Calu3 (cell line): ENCODE results near the gene NXN. TPM values are rescaled to one million over a fixed set of nuclear protein-coding genes. Genes with fewer than 3 reads are reported as not detected.

Experiments used
- BruUV-seq: library from RNA; stranded (reverse); fragments of 400-500 nt; replicated peaks from 2 replicates; lab custom pipeline; 2021; lab: Mats Ljungman, UMichigan
- CTCF ChIA-PET: fragments of 300-600 bp; sonication (Branson Sonifier 250); formaldehyde crosslinking; loops from one replicate; lab custom pipeline; 2022; ENCODE audit warnings: antibody characterized with exemption; lab: Charles Lee
- DNase-seq: peaks from one replicate; pipeline ENCODE4 v3.0.0; 2022
- H3K27ac Mint-ChIP-seq: one replicate; pipeline ENCODE4 v1.8.0; 2022; ENCODE audit warnings: mixed read lengths; ENCODE audit not compliant: unreplicated experiment
- H3K27me3 Mint-ChIP-seq: one replicate; pipeline ENCODE4 v1.8.0; 2022; ENCODE audit warnings: mixed read lengths; ENCODE audit not compliant: unreplicated experiment
- H3K36me3 Mint-ChIP-seq: one replicate; pipeline ENCODE4 v1.8.0; 2022; ENCODE audit warnings: mild to moderate bottlenecking, moderate library complexity, mixed read lengths; ENCODE audit not compliant: insufficient read depth, unreplicated experiment
- H3K4me1 Mint-ChIP-seq: one replicate; pipeline ENCODE4 v1.8.0; 2022; ENCODE audit warnings: mild to moderate bottlenecking, low read depth, mixed read lengths; ENCODE audit not compliant: unreplicated experiment
- H3K4me3 Mint-ChIP-seq: one replicate; pipeline ENCODE4 v1.8.0; 2022; ENCODE audit warnings: mild to moderate bottlenecking, low read depth, moderate library complexity, mixed read lengths; ENCODE audit not compliant: unreplicated experiment
- H3K9me3 Mint-ChIP-seq: one replicate; pipeline ENCODE4 v1.8.0; 2022; ENCODE audit warnings: low read depth, mixed read lengths; ENCODE audit not compliant: unreplicated experiment
- intact Hi-C: fragments of 100-400 bp; cut with micrococcal nuclease; formaldehyde crosslinking; loops from one replicate; pipeline ENCODE4 v1.10.0; 2022; ENCODE audit not compliant: unreplicated experiment
- total RNA-seq: library from RNA; stranded (reverse); gene quantifications from 2 replicates; pipeline ENCODE4 v1.2.3, GENCODE V29; 2022
- TF ChIP-seq, protein P1 (sequence below): fragments of 200-600 bp; IDR thresholded peaks from one replicate; pipeline ENCODE4 v1.8.0; 2022; ENCODE audit warnings: antibody characterized with exemption; ENCODE audit not compliant: unreplicated experiment

The NXN gene
- total RNA-seq, 1 experiment from 2014 or later, result 1.8 TPM

DNA sequence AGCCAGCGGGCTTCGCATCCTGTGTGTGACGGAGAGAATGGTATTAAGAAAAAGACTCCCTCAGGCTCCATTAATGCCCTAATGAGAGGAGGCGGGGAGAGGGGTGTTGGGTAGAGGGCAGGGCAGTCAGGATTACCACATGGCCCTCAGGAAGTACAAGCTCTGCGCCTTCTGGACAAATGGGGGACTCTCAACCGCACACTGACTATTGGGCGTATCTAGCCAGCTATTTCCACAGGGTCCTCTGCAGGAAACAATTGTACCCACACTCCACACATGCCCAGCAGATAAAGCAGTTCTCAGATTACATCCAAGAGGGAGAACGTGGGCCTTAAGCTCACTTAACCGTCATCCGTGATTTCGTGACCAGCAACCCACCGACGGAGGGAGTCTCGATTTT is 14.7 kb downstream of the NXN start:
- CTCF ChIA-PET, result no interaction called here
- H3K4me1 Mint-ChIP-seq, result no peaks in the 10 kb centered on the region
- no peak for DNase-seq
- TF ChIP-seq, protein P1, sequence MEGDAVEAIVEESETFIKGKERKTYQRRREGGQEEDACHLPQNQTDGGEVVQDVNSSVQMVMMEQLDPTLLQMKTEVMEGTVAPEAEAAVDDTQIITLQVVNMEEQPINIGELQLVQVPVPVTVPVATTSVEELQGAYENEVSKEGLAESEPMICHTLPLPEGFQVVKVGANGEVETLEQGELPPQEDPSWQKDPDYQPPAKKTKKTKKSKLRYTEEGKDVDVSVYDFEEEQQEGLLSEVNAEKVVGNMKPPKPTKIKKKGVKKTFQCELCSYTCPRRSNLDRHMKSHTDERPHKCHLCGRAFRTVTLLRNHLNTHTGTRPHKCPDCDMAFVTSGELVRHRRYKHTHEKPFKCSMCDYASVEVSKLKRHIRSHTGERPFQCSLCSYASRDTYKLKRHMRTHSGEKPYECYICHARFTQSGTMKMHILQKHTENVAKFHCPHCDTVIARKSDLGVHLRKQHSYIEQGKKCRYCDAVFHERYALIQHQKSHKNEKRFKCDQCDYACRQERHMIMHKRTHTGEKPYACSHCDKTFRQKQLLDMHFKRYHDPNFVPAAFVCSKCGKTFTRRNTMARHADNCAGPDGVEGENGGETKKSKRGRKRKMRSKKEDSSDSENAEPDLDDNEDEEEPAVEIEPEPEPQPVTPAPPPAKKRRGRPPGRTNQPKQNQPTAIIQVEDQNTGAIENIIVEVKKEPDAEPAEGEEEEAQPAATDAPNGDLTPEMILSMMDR, result no peak
- H3K27me3 Mint-ChIP-seq, result no peaks in the 10 kb centered on the region
- no peaks in the 10 kb centered on the region for H3K36me3 Mint-ChIP-seq
- no TSS peak for BruUV-seq
- H3K9me3 Mint-ChIP-seq, result no peaks in the 10 kb centered on the region
- H3K4me3 Mint-ChIP-seq, result no peak overlapping the region
- no peak overlapping the region for H3K27ac Mint-ChIP-seq
- intact Hi-C loops, result no loop called here

DNA sequence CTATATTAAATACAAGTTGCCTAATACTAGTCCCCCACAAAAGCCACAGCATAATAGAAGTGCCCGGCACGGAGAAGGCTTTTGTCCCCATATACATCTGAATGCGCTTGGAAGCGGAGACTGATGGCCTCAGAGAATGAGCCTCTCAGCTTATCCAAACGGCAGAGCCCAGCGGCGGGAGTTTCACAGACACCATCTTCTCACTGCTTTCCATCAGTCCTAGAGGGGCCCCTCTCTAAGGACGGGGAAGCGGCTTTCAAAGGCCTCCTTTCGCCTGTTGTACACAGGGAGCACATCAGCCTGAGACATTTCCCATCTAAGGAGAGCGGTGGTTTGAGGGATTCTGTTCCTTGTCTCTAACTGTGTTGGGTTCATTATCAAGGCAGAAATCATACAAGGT is 16.9 kb downstream of the NXN start:
- Mint-ChIP-seq H3K27me3 (no peaks in the 10 kb centered on the region), H3K9me3 (no peaks in the 10 kb centered on the region), H3K4me3 (no peak overlapping the region), H3K4me1 (no peaks in the 10 kb centered on the region), H3K36me3 (no peaks in the 10 kb centered on the region), H3K27ac (no peak overlapping the region)
- intact Hi-C loops, result no loop called here
- CTCF ChIA-PET, result interaction anchor here (0.7 kb wide), 1 partner anchor 27 kb away, joined by 4 read pairs; no protein-coding TSS in a partner anchor
- DNase-seq, result no peak
- no TSS peak for BruUV-seq
- TF ChIP-seq, protein P1, result no peak

DNA sequence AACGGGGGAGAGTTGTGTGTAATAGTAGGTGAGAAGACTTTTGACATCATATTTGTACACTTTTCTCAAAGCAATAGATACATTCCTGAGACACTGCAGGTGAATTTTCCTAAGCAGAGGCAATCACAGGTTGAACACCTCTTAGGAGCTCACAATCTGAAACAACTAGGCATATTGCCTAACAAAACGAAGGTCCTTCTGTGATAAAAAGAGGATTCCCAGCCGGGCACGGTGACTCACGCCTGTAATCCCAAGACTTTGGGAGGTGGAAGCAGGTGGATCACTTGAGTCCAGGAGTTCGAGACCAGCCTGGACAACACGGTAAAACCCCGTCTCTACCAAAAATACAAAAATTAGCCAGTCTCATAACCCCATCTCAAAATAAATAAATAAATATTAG is 17.4 kb downstream of the NXN start:
- Mint-ChIP-seq H3K27me3 (no peaks in the 10 kb centered on the region), H3K4me3 (no peak overlapping the region), H3K4me1 (no peaks in the 10 kb centered on the region), H3K9me3 (no peaks in the 10 kb centered on the region), H3K27ac (no peak overlapping the region), H3K36me3 (no peaks in the 10 kb centered on the region)
- no TSS peak for BruUV-seq
- DNase-seq, result no peak
- TF ChIP-seq, protein P1, result no peak
- intact Hi-C loops, result no loop called here
- CTCF ChIA-PET, result no interaction called here

DNA sequence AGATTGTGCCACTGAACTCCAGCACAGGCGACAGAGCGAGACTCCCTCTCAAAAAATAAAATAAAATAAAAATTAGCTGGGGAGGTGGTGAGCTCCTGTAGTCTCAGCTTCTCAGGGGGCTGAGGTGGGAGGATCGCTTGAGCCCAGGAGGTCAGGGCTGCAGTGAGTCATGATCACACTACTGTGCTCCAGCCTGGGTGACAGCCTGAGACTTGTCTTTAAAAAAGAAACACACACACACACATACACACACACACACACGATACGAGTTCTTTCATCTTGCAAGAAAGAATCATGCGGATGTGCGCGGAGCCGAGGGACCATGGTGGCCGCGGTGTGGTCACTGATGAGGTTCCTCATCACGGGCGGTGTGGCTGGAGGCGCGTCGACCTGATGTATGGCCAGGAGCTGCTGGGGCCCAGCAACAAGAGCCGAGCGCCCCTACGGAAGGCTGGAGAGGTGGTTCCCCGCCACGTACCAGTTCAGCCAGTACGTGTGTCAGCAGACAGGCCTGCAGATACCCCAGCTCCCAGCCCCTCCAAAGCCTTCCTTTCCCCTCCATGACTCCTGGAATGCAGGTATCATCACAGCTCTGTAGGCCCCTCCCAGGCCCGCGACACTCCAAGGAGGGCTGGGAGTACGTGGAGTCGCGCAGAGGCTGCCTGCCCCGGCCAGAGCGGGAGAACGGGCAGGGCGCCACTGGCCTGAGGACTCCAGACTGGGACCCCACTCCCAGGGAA is 20.7 kb downstream of the NXN start:
- H3K36me3 Mint-ChIP-seq, result no peaks in the 10 kb centered on the region
- no peaks in the 10 kb centered on the region for H3K9me3 Mint-ChIP-seq
- TF ChIP-seq, protein P1, result no peak

More for the DNA sequence above, 20.7 kb downstream of the NXN start:
- Mint-ChIP-seq H3K27me3 (no peaks in the 10 kb centered on the region), H3K4me3 (no peak overlapping the region), H3K27ac (no peak overlapping the region), H3K4me1 (no peaks in the 10 kb centered on the region)
- CTCF ChIA-PET, result interaction anchor here (0.7 kb wide), 2 partner anchors 26 to 264 kb away, joined by 3 to 4 read pairs; no protein-coding TSS in a partner anchor
- no TSS peak for BruUV-seq
- DNase-seq, result no peak
- intact Hi-C loops, result no loop called here
